ENCODE measurements around the gene WNT9B.
"Not testable (repeated sequence)": the region's sequence is repeated elsewhere in the genome, so short reads cannot be mapped to it uniquely, and the experiment has no call there.

GRCh38 chr17:46921962-46922361, 70.6 kb downstream of the WNT9B start:
- not testable (repeated sequence) for TF ChIP-seq CTCF (conservative IDR thresholded peaks at IDR 0.05; ENCODE audit: low read length); EZH2phosphoT487 (IDR thresholded peaks at IDR 0.05; ENCODE audit: borderline replicate concordance)
